Measurements from ENCODE around the gene QRSL1. TPM values are rescaled to one million over a fixed set of nuclear protein-coding genes. Genes with fewer than 3 reads are reported as not detected.

QRSL1 gene
- total and polyA plus RNA-seq, 10 of the 15 experiments (the other 5 are each of a cell fraction or from before 2014, with no cell fraction given), result 11.9 to 23.5 (median 15.5) TPM

DNA sequence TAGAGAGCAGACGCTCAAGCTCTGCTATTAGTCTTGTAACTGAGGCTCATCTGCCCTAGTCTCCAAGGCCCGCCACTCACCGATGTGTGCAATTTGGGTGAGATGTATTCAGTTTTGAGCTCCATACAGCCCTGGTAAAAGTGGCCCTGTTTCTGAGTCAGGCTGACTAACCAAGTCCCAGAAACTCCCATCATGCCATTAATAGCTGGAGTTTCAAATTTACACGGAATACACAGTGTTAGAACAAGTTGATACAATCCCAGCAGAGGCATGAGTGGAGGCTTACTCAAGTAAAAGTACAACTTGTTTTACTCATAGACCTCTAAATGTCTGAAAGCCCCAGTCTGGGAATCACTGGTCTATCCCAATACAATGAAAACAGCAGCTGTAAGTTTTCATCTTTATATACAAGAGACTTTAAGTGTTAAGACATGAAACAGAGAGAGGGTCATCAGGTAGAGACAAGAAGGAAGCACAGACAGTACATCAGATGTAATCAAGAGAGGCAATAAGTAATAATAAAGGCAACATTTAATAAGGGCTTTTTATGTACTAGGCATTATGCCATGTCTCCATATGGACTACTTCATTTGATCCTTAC is 42.5 kb upstream of the QRSL1 start:
- no peak for FAIRE-seq
- 41% methylated on average over 4 of the region's 4 CpGs for WGBS (ENCODE audit: insufficient coverage, insufficient replicate concordance, low lambda C conversion rate, missing lambda C conversion rate)
- no peak for TF ChIP-seq NFXL1 (IDR thresholded peaks at IDR 0.05; ENCODE audit: borderline replicate concordance)
- TF ChIP-seq SUZ12 (IDR thresholded peaks at IDR 0.05; ENCODE audit: unreplicated experiment), result no peak
- no peak for TF ChIP-seq ZBED1 (IDR thresholded peaks at IDR 0.05; ENCODE audit: borderline replicate concordance)
- TF ChIP-seq, protein P1, sequence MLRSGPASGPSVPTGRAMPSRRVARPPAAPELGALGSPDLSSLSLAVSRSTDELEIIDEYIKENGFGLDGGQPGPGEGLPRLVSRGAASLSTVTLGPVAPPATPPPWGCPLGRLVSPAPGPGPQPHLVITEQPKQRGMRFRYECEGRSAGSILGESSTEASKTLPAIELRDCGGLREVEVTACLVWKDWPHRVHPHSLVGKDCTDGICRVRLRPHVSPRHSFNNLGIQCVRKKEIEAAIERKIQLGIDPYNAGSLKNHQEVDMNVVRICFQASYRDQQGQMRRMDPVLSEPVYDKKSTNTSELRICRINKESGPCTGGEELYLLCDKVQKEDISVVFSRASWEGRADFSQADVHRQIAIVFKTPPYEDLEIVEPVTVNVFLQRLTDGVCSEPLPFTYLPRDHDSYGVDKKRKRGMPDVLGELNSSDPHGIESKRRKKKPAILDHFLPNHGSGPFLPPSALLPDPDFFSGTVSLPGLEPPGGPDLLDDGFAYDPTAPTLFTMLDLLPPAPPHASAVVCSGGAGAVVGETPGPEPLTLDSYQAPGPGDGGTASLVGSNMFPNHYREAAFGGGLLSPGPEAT (IDR thresholded peaks at IDR 0.05; ENCODE audit: low read depth), result no peak
- TF ChIP-seq ZNF207 (IDR thresholded peaks at IDR 0.05; ENCODE audit: borderline replicate concordance), result no peak
- no peak for TF ChIP-seq RB1 (IDR thresholded peaks at IDR 0.05; ENCODE audit: borderline replicate concordance)
- TF ChIP-seq CEBPB (IDR thresholded peaks at IDR 0.05; ENCODE audit: borderline replicate concordance in 1 of 2, low read depth in 2 of 2, low read length in 2 of 2), result no peak
- no peak for TF ChIP-seq EP300 (IDR thresholded peaks at IDR 0.05; ENCODE audit: borderline replicate concordance in 1 of 2, control insufficient read depth in 1 of 2, low read depth in 2 of 2, low read length in 2 of 2)
- no peak for TF ChIP-seq BACH1 (IDR thresholded peaks at IDR 0.05; ENCODE audit: borderline replicate concordance)
- no peak for TF ChIP-seq ATF3 (IDR thresholded peaks at IDR 0.05; ENCODE audit: borderline replicate concordance, extremely low read depth, low read depth, low read length)
- TF ChIP-seq NR2C2 (IDR thresholded peaks at IDR 0.05; ENCODE audit: borderline replicate concordance, control insufficient read depth, insufficient read length, low read depth), result no peak
- TF ChIP-seq POU2F2 (IDR thresholded peaks at IDR 0.05; ENCODE audit: borderline replicate concordance, low read depth, low read length), result no peak
- no peak for TF ChIP-seq MLLT1 (IDR thresholded peaks at IDR 0.05)
- TF ChIP-seq, protein P2, sequence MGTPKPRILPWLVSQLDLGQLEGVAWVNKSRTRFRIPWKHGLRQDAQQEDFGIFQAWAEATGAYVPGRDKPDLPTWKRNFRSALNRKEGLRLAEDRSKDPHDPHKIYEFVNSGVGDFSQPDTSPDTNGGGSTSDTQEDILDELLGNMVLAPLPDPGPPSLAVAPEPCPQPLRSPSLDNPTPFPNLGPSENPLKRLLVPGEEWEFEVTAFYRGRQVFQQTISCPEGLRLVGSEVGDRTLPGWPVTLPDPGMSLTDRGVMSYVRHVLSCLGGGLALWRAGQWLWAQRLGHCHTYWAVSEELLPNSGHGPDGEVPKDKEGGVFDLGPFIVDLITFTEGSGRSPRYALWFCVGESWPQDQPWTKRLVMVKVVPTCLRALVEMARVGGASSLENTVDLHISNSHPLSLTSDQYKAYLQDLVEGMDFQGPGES (IDR thresholded peaks at IDR 0.05), result no peak
- TF ChIP-seq, protein P3, sequence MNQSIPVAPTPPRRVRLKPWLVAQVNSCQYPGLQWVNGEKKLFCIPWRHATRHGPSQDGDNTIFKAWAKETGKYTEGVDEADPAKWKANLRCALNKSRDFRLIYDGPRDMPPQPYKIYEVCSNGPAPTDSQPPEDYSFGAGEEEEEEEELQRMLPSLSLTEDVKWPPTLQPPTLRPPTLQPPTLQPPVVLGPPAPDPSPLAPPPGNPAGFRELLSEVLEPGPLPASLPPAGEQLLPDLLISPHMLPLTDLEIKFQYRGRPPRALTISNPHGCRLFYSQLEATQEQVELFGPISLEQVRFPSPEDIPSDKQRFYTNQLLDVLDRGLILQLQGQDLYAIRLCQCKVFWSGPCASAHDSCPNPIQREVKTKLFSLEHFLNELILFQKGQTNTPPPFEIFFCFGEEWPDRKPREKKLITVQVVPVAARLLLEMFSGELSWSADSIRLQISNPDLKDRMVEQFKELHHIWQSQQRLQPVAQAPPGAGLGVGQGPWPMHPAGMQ (IDR thresholded peaks at IDR 0.05; ENCODE audit: borderline replicate concordance), result no peak
- TF ChIP-seq POLR2AphosphoS5 (IDR thresholded peaks at IDR 0.05; ENCODE audit: low read length), result no peak

More for the DNA sequence above, 42.5 kb upstream of the QRSL1 start:
- RAD21 ChIA-PET (ENCODE audit: unreplicated experiment), result no interaction called here
- Histone ChIP-seq H3K27ac (ENCODE audit: control insufficient read depth, insufficient read depth) (no peak overlapping the region), H3K27me3 (replicated peaks in 1 of 2; ENCODE audit: control insufficient read depth in 2 of 2, insufficient read depth in 2 of 2, low read length in 1 of 2) (no peaks in the 10 kb centered on the region), H3K36me3 (ENCODE audit: control insufficient read depth in 2 of 2, insufficient read depth in 2 of 2, low read length in 1 of 2) (peaks cover 0 to 2% of the 10 kb centered on the region in 2 experiments; a peak in 2 of 4 replicates), H3K4me2 (ENCODE audit: control insufficient read depth, insufficient read depth) (no peak overlapping the region), H4K20me1 (ENCODE audit: control insufficient read depth, insufficient read depth) (no peaks in the 10 kb centered on the region), H3K9ac (ENCODE audit: control insufficient read depth, insufficient read depth, low read length) (no peak overlapping the region), H3K4me1 (ENCODE audit: control insufficient read depth, insufficient read depth, low read length) (no peaks in the 10 kb centered on the region), H2AFZ (ENCODE audit: control insufficient read depth, low read depth, low read length) (no peak overlapping the region), H3K4me3 (no peak overlapping the region), H3K9me3 (replicated peaks; ENCODE audit: control insufficient read depth, insufficient read depth, low read length) (no peaks in the 10 kb centered on the region), H3K79me2 (ENCODE audit: control insufficient read depth, insufficient read depth, low read length) (no peaks in the 10 kb centered on the region)
- POLR2A ChIA-PET, result no interaction called here
- DNase-seq (ENCODE audit: low read depth, low spot score) (no peak), ATAC-seq (no peak)
- in situ Hi-C loops (cut with MboI) (no loop called here), intact Hi-C loops (cut with micrococcal nuclease; ENCODE audit: unreplicated experiment) (no loop called here)
- CTCF ChIA-PET, result interaction anchor here (1.1 kb wide), 3 partner anchors 16 to 393 kb away, joined by 3 to 4 read pairs (median 3); no protein-coding TSS in a partner anchor
- no TSS peak for BruUV-seq (replicated peaks)
- SMC1A ChIA-PET (ENCODE audit: uncharacterized antibody, unreplicated experiment), result no interaction called here

All from GM12878 (cell line).